Ovary (tissue), 9 donors: ENCODE measurements around the gene BTBD9. TPM values are rescaled to one million over a fixed set of nuclear protein-coding genes. Genes with fewer than 3 reads are reported as not detected.

Experiments used
- DNase-seq, 5 donors: peaks; one replicate each; pipeline ENCODE4 v3.0.0-alpha.2; 2019 to 2020
- H3K27ac ChIP-seq, 2 donors: fragments of 200-600 bp; one replicate each; pipeline versions ENCODE4 v1.5.1 to v1.8.0; 2019 to 2022
- H3K27me3 ChIP-seq: fragments of 200-600 bp; one replicate; pipeline ENCODE4 v1.8.0; 2022
- H3K36me3 ChIP-seq: fragments of 200-600 bp; sonication (generic); one replicate; pipeline ENCODE4 v1.5.1; 2019
- H3K4me1 ChIP-seq: one replicate; pipeline ENCODE4 v1.8.1; 2013; ENCODE audit warnings: mild to moderate bottlenecking, moderate library complexity; ENCODE audit not compliant: insufficient read depth
- H3K4me3 ChIP-seq: fragments of 200-600 bp; sonication (generic); one replicate; pipeline ENCODE4 v1.5.1; 2017
- H3K9me3 ChIP-seq, 2 donors: fragments of 200-600 bp in 1 of 2; sonication (generic) in 1 of 2; one replicate each; pipeline versions ENCODE4 v1.5.1 to v1.8.1; 2013 to 2019; ENCODE audit warnings: mild to moderate bottlenecking in 1 of 2, moderate library complexity in 1 of 2
- CTCF ChIP-seq, 3 donors: fragments of 450-650 bp in 2 of 3; fragments of 200-600 bp in 1 of 3; IDR thresholded peaks; one replicate each; pipeline versions ENCODE4 v1.5.1 to v1.8.0; 2016 to 2022; ENCODE audit warnings: antibody characterized with exemption in 3 of 3, mild to moderate bottlenecking in 1 of 3
- EP300 ChIP-seq: sonication (generic); formaldehyde crosslinking; IDR thresholded peaks from one replicate; pipeline ENCODE4 v1.6.1; 2017; ENCODE audit warnings: antibody characterized with exemption
- POLR2A ChIP-seq: fragments of 450-650 bp; IDR thresholded peaks from one replicate; pipeline ENCODE4 v1.6.1; 2017; ENCODE audit warnings: antibody characterized with exemption, mild to moderate bottlenecking, moderate library complexity
- WGBS, 3 donors: extraction: QIAGEN DNeasy Blood & Tissue Kit in 1 of 3; methylation state at CpG; one replicate each; pipeline versions ENCODE4 v1.1.5 to v1.1.7; 2013 to 2017; 5-methylcytosine and 5-hydroxymethylcytosine counted together
- intact Hi-C, 4 donors: fragments of 100-400 bp; cut with DNase I; formaldehyde crosslinking; loops; one replicate each; pipeline versions ENCODE4 v1.11.0 to v1.15.1; 2022 to 2023
- polyA plus RNA-seq, 2 donors: library from polyadenylated mRNA; stranded (reverse); fragments of 200-250 nt in 1 of 2; fragments of 350-450 nt in 1 of 2; fragmentation: Illumina TruSeq in 1 of 2; extraction: RNeasy Lipid Tissue Mini Kit (QIAGEN cat#74804) in 1 of 2; gene quantifications; one replicate each; pipeline ENCODE4 v1.2.3, GENCODE V29; 2013 to 2014
- total RNA-seq, 7 donors: library from RNA; depleted of rRNA in 2 of 7; stranded (reverse); fragments of >200 nt in 2 of 7; fragmentation: NEBNext Ultra II Directional in 3 of 7; extraction: Animal tissue kit (Norgen Biotek cat#: 25700) in 3 of 7; gene quantifications; one replicate each; pipeline versions ENCODE4 v1.1.0 to v1.2.4, GENCODE V29; 2016 to 2023
- donor health status: DM: no; HTN: no; CAD: no; lungs with moderate emphysema.
- donor health status: DM: no; HTN: no; CAD: no.
- donor health status: Bipolar disorder and iron deficiency.
- donor health status: DM: yes; HTN: yes; CAD: no.
- donor health status: DM: no; HTN: no; CAD: no.
- donor health status: DM: yes; HTN: yes; CAD: no.

Gene BTBD9
- total and polyA plus RNA-seq, 9 donors = 7.2 to 28.8 (median 21.0) TPM

GRCh38 chr6:38266921-38267354 lies 372.8 kb downstream of the BTBD9 start:
- Histone ChIP-seq H3K9me3 (no peaks in the 10 kb centered on the region), H3K27me3 (peaks cover 3% of the 10 kb centered on the region), H3K4me1 (no peaks in the 10 kb centered on the region), H3K36me3 (no peaks in the 10 kb centered on the region), H3K27ac (no peak overlapping the region), H3K4me3 (no peak overlapping the region)
- DNase-seq = no peak
- TF ChIP-seq CTCF (IDR thresholded peaks at IDR 0.05) (no peak), EP300 (no peak), POLR2A (no peak)
- 85 to 93% (median 90%) methylated on average over 7 of the region's 7 CpGs for WGBS, 3 donors
- intact Hi-C loops = no loop called here

GRCh38 chr6:38264605-38265004 lies 375.1 kb downstream of the BTBD9 start:
- no peak for DNase-seq
- intact Hi-C loops = no loop called here
- no peaks in the 10 kb centered on the region for H3K36me3 ChIP-seq
- 82 to 87% (median 83%) methylated on average over 8 of the region's 8 CpGs for WGBS, 3 donors
- H3K4me3 ChIP-seq = no peak overlapping the region
- no peaks in the 10 kb centered on the region for H3K4me1 ChIP-seq
- no peak overlapping the region for H3K27ac ChIP-seq
- TF ChIP-seq CTCF (IDR thresholded peaks at IDR 0.05) = no peak
- no peak for TF ChIP-seq EP300
- TF ChIP-seq POLR2A = no peak
- H3K9me3 ChIP-seq = no peaks in the 10 kb centered on the region
- H3K27me3 ChIP-seq = peaks cover 3% of the 10 kb centered on the region

DNA sequence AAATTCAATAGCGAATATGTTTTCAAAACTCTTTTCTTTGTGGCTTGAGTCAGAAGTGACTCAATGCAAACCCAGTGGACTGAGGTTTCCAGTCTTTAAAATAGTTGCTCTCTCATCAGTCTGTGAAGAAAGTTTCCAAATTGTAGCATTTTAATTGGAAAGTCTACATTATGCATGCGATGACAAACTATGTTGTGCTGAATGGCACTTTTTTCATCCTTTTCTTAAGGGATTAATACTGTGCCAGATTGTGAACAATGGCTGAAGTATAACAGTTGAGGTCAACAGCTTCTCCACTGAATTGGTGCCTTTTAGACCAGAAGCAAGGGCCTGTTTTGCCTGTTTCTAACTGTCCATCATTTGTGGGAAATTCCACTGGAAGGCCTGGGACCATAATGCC lies 377.1 kb downstream of the BTBD9 start:
- peaks cover 3% of the 10 kb centered on the region for H3K27me3 ChIP-seq
- WGBS, 3 donors = 76 to 84% (median 80%) methylated on average over 2 of the region's 2 CpGs
- TF ChIP-seq EP300 (no peak), CTCF (IDR thresholded peaks at IDR 0.05) (no peak)
- no peak overlapping the region for H3K27ac ChIP-seq
- intact Hi-C loops = no loop called here
- H3K4me1 ChIP-seq = no peaks in the 10 kb centered on the region
- H3K9me3 ChIP-seq = no peaks in the 10 kb centered on the region
- H3K4me3 ChIP-seq = no peak overlapping the region
- no peaks in the 10 kb centered on the region for H3K36me3 ChIP-seq
- no peak for DNase-seq

- H3K27me3 ChIP-seq = peaks cover 3% of the 10 kb centered on the region
- no peak overlapping the region for H3K27ac ChIP-seq
- H3K4me1 ChIP-seq = no peaks in the 10 kb centered on the region
- 34 to 44% (median 39%) methylated on average over 1 of the region's 1 CpG for WGBS, 3 donors
- TF ChIP-seq CTCF (IDR thresholded peaks at IDR 0.05) (no peak), EP300 (no peak), POLR2A (no peak)
- H3K4me3 ChIP-seq = no peak overlapping the region
- DNase-seq = no peak
- H3K36me3 ChIP-seq = no peaks in the 10 kb centered on the region
- no peaks in the 10 kb centered on the region for H3K9me3 ChIP-seq
- intact Hi-C loops = no loop called here
Measured at GRCh38 chr6:38262026-38262425, 377.7 kb downstream of the BTBD9 start.

GRCh38 chr6:38261626-38262025 lies 378.1 kb downstream of the BTBD9 start:
- 57 to 67% (median 58%) methylated on average over 3 of the region's 3 CpGs for WGBS, 3 donors
- intact Hi-C loops = no loop called here
- H3K36me3 ChIP-seq = no peaks in the 10 kb centered on the region
- no peak for TF ChIP-seq EP300
- TF ChIP-seq POLR2A = no peak
- no peak for TF ChIP-seq CTCF (IDR thresholded peaks at IDR 0.05)
- DNase-seq = no peak
- H3K27ac ChIP-seq = no peak overlapping the region
- peaks cover 3% of the 10 kb centered on the region for H3K27me3 ChIP-seq
- H3K4me3 ChIP-seq = no peak overlapping the region
- H3K4me1 ChIP-seq = no peaks in the 10 kb centered on the region
- no peaks in the 10 kb centered on the region for H3K9me3 ChIP-seq
